Nephron (organoid): Measurements from ENCODE around the gene RYR3.

Experiments used
- H3K27ac Mint-ChIP-seq, 3 experiments: 2 replicates each; pipeline ENCODE4 v1.8.0; 2020; ENCODE audit warnings: mixed read lengths in 3 of 3, mild to moderate bottlenecking in 2 of 3, moderate library complexity in 1 of 3
- H3K27me3 Mint-ChIP-seq: 2 replicates; pipeline ENCODE4 v1.8.0; 2021; ENCODE audit warnings: low read depth, mild to moderate bottlenecking, moderate library complexity, mixed read lengths
- H3K36me3 Mint-ChIP-seq: 2 replicates; pipeline ENCODE4 v1.8.0; 2020; ENCODE audit warnings: low read depth, mixed read lengths
- H3K4me1 Mint-ChIP-seq: 2 replicates; pipeline ENCODE4 v1.8.0; 2020; ENCODE audit warnings: mixed read lengths
- H3K4me3 Mint-ChIP-seq, 3 experiments: 2 replicates each; pipeline ENCODE4 v1.8.0; 2020; ENCODE audit warnings: mild to moderate bottlenecking in 3 of 3, mixed read lengths in 3 of 3, moderate library complexity in 2 of 3
- H3K9me3 Mint-ChIP-seq: 2 replicates; pipeline ENCODE4 v1.8.0; 2020; ENCODE audit warnings: mixed read lengths
- TF ChIP-seq, protein P1 (sequence below), 3 experiments: fragments of 200-600 bp; sonication (generic); IDR thresholded peaks; one replicate each; pipeline ENCODE4 v1.5.0; 2021; ENCODE audit warnings: antibody characterized with exemption in 3 of 3; ENCODE audit not compliant: unreplicated experiment in 3 of 3

The RYR3 gene

DNA sequence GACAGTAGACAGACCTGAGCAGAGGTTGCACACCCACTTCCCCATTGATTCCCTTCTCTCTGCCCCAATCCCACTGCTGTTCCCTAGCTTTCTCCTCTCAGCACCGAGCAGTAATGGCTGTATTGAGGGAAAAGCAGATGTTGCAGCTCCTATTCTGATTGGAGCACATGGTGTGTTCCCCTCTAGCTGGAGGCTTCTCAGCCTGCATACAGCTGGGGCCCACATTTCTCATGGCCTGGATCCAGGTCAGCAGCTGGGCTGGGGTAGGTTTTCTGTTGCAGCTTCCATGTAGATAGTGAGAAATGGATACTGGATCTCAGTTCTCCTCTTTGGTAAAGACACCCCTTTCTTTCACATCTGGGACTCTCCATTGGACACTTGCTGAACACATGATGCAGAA lies 50.1 kb downstream of the RYR3 start:
- Mint-ChIP-seq H3K27ac (no peak overlapping the region), H3K36me3 (no peaks in the 10 kb centered on the region), H3K9me3 (no peaks in the 10 kb centered on the region), H3K4me1 (peaks cover 22% of the 10 kb centered on the region), H3K27me3 (no peaks in the 10 kb centered on the region), H3K4me3 (no peak overlapping the region)
- TF ChIP-seq, protein P1, sequence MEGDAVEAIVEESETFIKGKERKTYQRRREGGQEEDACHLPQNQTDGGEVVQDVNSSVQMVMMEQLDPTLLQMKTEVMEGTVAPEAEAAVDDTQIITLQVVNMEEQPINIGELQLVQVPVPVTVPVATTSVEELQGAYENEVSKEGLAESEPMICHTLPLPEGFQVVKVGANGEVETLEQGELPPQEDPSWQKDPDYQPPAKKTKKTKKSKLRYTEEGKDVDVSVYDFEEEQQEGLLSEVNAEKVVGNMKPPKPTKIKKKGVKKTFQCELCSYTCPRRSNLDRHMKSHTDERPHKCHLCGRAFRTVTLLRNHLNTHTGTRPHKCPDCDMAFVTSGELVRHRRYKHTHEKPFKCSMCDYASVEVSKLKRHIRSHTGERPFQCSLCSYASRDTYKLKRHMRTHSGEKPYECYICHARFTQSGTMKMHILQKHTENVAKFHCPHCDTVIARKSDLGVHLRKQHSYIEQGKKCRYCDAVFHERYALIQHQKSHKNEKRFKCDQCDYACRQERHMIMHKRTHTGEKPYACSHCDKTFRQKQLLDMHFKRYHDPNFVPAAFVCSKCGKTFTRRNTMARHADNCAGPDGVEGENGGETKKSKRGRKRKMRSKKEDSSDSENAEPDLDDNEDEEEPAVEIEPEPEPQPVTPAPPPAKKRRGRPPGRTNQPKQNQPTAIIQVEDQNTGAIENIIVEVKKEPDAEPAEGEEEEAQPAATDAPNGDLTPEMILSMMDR (IDR thresholded peaks at IDR 0.05; ENCODE audit: unreplicated experiment in 3 of 3) = no peak

DNA sequence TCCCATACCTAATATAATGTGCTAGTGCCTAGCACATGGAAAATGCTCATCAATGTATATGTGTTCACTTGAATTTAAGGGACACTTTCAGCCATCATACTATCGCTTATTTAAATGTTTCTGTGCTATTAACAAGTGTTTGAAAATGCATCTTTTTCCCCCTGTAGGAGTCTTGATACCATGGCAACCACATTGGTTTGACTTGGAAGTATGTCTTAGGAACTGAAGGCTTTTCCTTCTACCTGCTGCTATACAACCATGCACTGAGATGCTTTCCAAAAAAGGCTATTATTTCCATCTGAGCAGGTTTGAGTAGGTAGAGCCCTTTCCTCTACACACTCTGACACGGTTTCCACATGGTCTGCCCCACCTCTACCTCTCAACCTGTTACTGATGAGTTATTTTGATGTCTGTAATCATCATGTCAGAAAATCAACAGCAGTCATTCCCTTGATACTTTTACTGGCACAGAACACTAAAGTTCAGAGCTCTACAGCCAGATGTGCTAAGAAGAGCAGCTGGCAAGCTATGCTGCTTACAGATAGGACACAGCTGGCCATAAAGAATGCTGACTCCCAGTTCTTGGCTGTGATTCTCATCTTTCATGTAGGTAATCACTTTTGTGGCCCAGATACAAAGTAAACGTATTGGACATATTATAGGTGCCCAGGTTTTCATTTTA lies 59.3 kb downstream of the RYR3 start:
- Mint-ChIP-seq H3K4me1 (peaks cover 13% of the 10 kb centered on the region), H3K4me3 (no peak overlapping the region), H3K27me3 (peaks cover 20% of the 10 kb centered on the region), H3K27ac (no peak overlapping the region), H3K9me3 (no peaks in the 10 kb centered on the region), H3K36me3 (no peaks in the 10 kb centered on the region)
- TF ChIP-seq, protein P1 (IDR thresholded peaks at IDR 0.05; ENCODE audit: unreplicated experiment in 3 of 3) = no peak

DNA sequence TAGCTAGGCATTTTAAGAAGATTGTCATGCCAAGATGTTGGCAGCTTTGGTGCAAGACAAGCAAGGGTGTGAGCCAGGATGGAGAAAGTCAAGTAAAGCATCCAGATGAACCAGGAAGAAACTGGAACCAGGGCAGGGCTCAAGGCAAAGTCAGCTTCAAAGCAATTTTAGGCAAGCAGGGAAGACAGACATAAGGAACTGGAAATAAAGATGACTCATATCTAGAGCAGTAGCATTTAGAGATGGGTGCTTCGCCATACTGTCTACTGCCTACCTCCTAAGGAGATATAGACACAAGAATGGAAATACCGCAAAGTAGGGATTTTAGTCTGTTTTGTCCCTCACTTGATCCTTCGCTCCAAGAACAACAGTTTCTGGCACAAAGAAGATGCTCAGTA lies 59.9 kb downstream of the RYR3 start:
- Mint-ChIP-seq H3K27me3 (peaks cover 20% of the 10 kb centered on the region), H3K27ac (no peak overlapping the region), H3K4me1 (peaks cover 13% of the 10 kb centered on the region), H3K9me3 (no peaks in the 10 kb centered on the region), H3K36me3 (no peaks in the 10 kb centered on the region), H3K4me3 (no peak overlapping the region)
- TF ChIP-seq, protein P1 (IDR thresholded peaks at IDR 0.05; ENCODE audit: unreplicated experiment in 3 of 3) = no peak

DNA sequence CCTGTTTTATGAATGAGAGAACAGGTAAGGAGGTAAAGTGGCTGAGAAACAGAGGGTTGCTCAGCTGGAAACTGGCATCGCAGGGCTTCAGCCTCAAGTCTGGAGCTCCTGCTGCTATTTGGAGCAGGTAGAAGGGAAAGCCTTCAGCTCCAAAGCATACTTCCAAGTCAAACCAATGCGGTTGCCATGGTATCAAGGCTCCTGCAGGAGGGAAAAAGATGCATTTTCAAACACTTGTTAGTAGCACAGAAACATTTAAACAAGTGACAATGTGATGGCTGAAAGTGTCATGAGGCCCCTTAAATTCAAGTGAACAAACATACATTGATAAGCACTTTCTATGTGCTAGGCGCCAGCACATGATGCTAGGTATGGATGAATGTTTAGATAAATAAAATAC lies 60.4 kb downstream of the RYR3 start:
- Mint-ChIP-seq H3K4me3 (no peak overlapping the region), H3K4me1 (peaks cover 13% of the 10 kb centered on the region), H3K27ac (no peak overlapping the region), H3K36me3 (no peaks in the 10 kb centered on the region), H3K9me3 (no peaks in the 10 kb centered on the region), H3K27me3 (peaks cover 20% of the 10 kb centered on the region)
- TF ChIP-seq, protein P1 (IDR thresholded peaks at IDR 0.05; ENCODE audit: unreplicated experiment in 3 of 3) = no peak

DNA sequence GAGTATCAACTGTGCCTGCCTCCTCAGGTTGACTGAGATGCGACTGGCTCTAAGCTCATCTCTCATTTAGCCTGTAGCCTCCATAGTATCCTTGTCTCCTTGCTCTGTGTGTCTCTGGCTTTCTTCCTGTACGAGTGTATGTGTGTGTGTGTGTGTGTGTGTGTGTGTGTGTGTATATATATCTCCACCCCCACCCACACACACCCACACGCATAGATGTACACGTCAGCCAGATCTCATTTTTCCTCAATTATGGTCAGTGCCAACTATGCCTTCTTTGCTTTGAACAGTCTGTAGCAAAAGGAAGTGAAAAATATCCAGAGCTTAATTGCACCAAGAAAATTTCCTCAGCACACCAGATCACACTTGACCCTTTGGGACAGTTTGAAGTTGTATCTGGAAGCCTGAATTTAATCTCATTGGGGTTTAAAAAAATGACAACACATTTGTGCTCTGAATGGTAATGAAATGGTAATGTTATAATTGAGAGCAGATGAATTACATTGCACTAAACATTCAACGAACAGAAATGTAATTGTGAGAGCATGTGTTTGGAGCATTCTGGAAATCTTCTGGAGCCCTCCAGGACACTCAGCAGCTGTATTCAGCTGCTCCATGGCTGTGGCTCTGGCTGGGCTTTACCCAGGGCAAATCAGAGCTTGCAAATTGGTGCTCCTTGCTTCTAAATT lies 63.6 kb downstream of the RYR3 start:
- H3K27ac Mint-ChIP-seq = no peak overlapping the region
- TF ChIP-seq, protein P1 (IDR thresholded peaks at IDR 0.05; ENCODE audit: unreplicated experiment in 3 of 3) = no peak
- no peak overlapping the region for H3K4me3 Mint-ChIP-seq
- H3K9me3 Mint-ChIP-seq = no peaks in the 10 kb centered on the region
- H3K36me3 Mint-ChIP-seq = no peaks in the 10 kb centered on the region
- peaks cover 6% of the 10 kb centered on the region for H3K27me3 Mint-ChIP-seq
- H3K4me1 Mint-ChIP-seq = peaks cover 13% of the 10 kb centered on the region

DNA sequence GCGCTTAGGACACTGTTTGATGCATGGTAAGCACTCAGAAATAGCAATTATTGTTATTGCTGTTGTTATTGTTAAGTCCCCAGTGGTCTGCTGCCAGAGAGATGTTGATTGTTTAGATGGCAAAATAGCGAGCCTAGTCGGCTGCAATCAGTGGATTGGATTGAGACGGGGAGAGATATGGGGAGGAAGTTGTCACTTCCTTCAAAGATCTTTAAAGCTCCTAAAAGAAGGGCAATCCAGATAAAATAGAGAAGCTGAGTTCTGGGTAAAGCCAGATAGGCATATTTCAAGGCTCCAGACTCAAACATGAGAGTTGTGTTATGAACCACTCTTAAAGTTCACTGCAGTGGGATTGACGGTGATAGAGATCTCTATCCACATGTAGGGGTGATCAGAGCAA lies 64.5 kb downstream of the RYR3 start:
- no peaks in the 10 kb centered on the region for H3K9me3 Mint-ChIP-seq
- no peak overlapping the region for H3K4me3 Mint-ChIP-seq
- H3K27ac Mint-ChIP-seq = no peak overlapping the region
- H3K4me1 Mint-ChIP-seq = peaks cover 11% of the 10 kb centered on the region
- TF ChIP-seq, protein P1 (IDR thresholded peaks at IDR 0.05; ENCODE audit: unreplicated experiment in 3 of 3) = no peak
- H3K36me3 Mint-ChIP-seq = no peaks in the 10 kb centered on the region
- peaks cover 4% of the 10 kb centered on the region for H3K27me3 Mint-ChIP-seq
